MCF 10A (cell line): ENCODE measurements around the gene SH3BP5. TPM values are rescaled to one million over a fixed set of nuclear protein-coding genes. Genes with fewer than 3 reads are reported as not detected.

Experiments used
- BruUV-seq: library from RNA; stranded (reverse); fragments of 400-500 nt; replicated peaks from 2 replicates; lab custom pipeline; 2021; lab: Mats Ljungman, UMichigan
- CTCF ChIA-PET: fragments of 300-600 bp; sonication (Branson Sonifier 250); formaldehyde crosslinking; extraction: SDS; loops from one replicate; lab custom pipeline; 2021; ENCODE audit warnings: antibody characterized with exemption, inconsistent platforms; lab: Yijun Ruan, JAX
- POLR2A ChIA-PET: fragments of 300-600, 350-650 bp; sonication (Branson Sonifier 250); formaldehyde crosslinking; extraction: SDS; loops from one replicate; lab custom pipeline; 2020; ENCODE audit warnings: antibody characterized with exemption, inconsistent platforms; lab: Yijun Ruan, JAX
- DNase-seq: peaks from one replicate; pipeline ENCODE4 v3.0.0-alpha.2; 2018; ENCODE audit not compliant: unreplicated experiment
- H3K27ac Mint-ChIP-seq: one replicate; pipeline ENCODE4 v1.8.0; 2022; ENCODE audit warnings: mild to moderate bottlenecking, low read depth, mixed read lengths; ENCODE audit not compliant: unreplicated experiment
- H3K27me3 Mint-ChIP-seq: one replicate; pipeline ENCODE4 v1.8.0; 2022; ENCODE audit warnings: mixed read lengths; ENCODE audit not compliant: insufficient read depth, unreplicated experiment
- H3K36me3 Mint-ChIP-seq: one replicate; pipeline ENCODE4 v1.8.0; 2022; ENCODE audit warnings: mild to moderate bottlenecking, moderate library complexity, mixed read lengths; ENCODE audit not compliant: insufficient read depth, unreplicated experiment
- H3K4me1 Mint-ChIP-seq: one replicate; pipeline ENCODE4 v1.8.0; 2022; ENCODE audit warnings: mixed read lengths; ENCODE audit not compliant: insufficient read depth, unreplicated experiment
- H3K4me3 Mint-ChIP-seq: one replicate; pipeline ENCODE4 v1.8.0; 2022; ENCODE audit warnings: mild to moderate bottlenecking, moderate library complexity, mixed read lengths; ENCODE audit not compliant: unreplicated experiment
- H3K9me3 Mint-ChIP-seq: one replicate; pipeline ENCODE4 v1.8.0; 2022; ENCODE audit warnings: mixed read lengths; ENCODE audit not compliant: unreplicated experiment
- CTCF ChIP-seq: fragments of 200-600 bp; IDR thresholded peaks from one replicate; pipeline ENCODE4 v1.8.0; 2022; ENCODE audit warnings: antibody characterized with exemption, mild to moderate bottlenecking; ENCODE audit not compliant: unreplicated experiment
- intact Hi-C: fragments of 100-400 bp; cut with micrococcal nuclease; formaldehyde crosslinking; loops from 2 replicates; pipeline ENCODE4 v1.14.1; 2022
- total RNA-seq: library from RNA; stranded (reverse); gene quantifications from 2 replicates; pipeline ENCODE4 v1.2.3, GENCODE V29; 2022

The SH3BP5 gene
- total RNA-seq, 1 experiment from 2014 or later = 8.8 TPM

- intact Hi-C loops = no loop called here
- no peak for TF ChIP-seq CTCF
- no peaks in the 10 kb centered on the region for H3K27me3 Mint-ChIP-seq
- ChIA-PET CTCF (interaction anchor here (6.9 to 9.6 kb wide), 3 partner anchors 60 to 132 kb away, joined by 104 to 183 read pairs (median 107); partner anchors contain the start of gene SH3BP5), POLR2A (interaction anchor here (0.6 to 6.5 kb wide), 4 partner anchors 22 to 59 kb away, joined by 3 to 74 read pairs (median 16); partner anchors contain the start of gene SH3BP5)
- H3K4me1 Mint-ChIP-seq = peaks cover 34% of the 10 kb centered on the region
- H3K27ac Mint-ChIP-seq = no peak overlapping the region
- no peaks in the 10 kb centered on the region for H3K36me3 Mint-ChIP-seq
- no peak overlapping the region for H3K4me3 Mint-ChIP-seq
- BruUV-seq = no TSS peak
- no peaks in the 10 kb centered on the region for H3K9me3 Mint-ChIP-seq
- DNase-seq = no peak
Observed at GRCh38 chr3:15271785-15272381, 60.5 kb downstream of the SH3BP5 start.

DNA sequence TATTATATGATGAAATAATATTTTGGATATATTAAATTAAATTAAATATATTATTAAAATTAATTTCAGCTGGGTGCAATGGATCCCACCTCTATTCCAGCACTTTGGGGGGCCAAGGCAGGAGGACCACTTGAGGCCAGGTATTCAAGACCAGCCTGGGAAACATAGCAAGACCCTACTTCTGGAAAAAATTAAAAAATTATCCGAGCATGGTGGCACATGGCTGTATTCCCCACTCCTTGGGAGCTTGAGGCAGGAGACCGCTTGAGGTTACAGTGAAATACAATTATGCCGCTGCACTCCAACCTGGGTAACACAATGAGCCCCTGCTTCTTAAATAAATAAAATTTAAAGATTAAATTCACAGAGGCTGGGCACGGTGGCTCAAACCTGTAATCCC is 61.4 kb downstream of the SH3BP5 start:
- no peak overlapping the region for H3K27ac Mint-ChIP-seq
- no peak for TF ChIP-seq CTCF
- BruUV-seq = no TSS peak
- no peak overlapping the region for H3K4me3 Mint-ChIP-seq
- no peaks in the 10 kb centered on the region for H3K27me3 Mint-ChIP-seq
- intact Hi-C loops = no loop called here
- POLR2A ChIA-PET = interaction anchor here (0.6 to 6.5 kb wide), 7 partner anchors 13 to 171 kb away, joined by 3 to 74 read pairs (median 3); partner anchors contain the start of gene SH3BP5
- CTCF ChIA-PET = interaction anchor here (1.6 to 9.6 kb wide), 6 partner anchors 10 to 133 kb away, joined by 3 to 183 read pairs (median 72); partner anchors contain the start of gene SH3BP5
- DNase-seq = no peak
- no peaks in the 10 kb centered on the region for H3K9me3 Mint-ChIP-seq
- no peaks in the 10 kb centered on the region for H3K36me3 Mint-ChIP-seq
- H3K4me1 Mint-ChIP-seq = peaks cover 34% of the 10 kb centered on the region

GRCh38 chr3:15269091-15269989 is 63.0 kb downstream of the SH3BP5 start:
- Mint-ChIP-seq H3K27ac (peak overlapping the region; percentile 91), H3K27me3 (no peaks in the 10 kb centered on the region), H3K4me1 (peaks cover 34% of the 10 kb centered on the region), H3K9me3 (no peaks in the 10 kb centered on the region), H3K4me3 (peak overlapping the region; percentile 49), H3K36me3 (no peaks in the 10 kb centered on the region)
- BruUV-seq = no TSS peak
- DNase-seq = peak; percentile 95
- TF ChIP-seq CTCF = no peak
- intact Hi-C loops = loop anchor here (10.0 kb wide), 1 partner anchor 165 kb away; no protein-coding TSS in a partner anchor
- CTCF ChIA-PET = interaction anchor here (0.6 to 9.6 kb wide), 36 partner anchors 10 to 299 kb away, joined by 3 to 183 read pairs (median 7); partner anchors contain the start of gene SH3BP5
- POLR2A ChIA-PET = interaction anchor here (0.6 to 6.5 kb wide), 13 partner anchors 10 to 972 kb away, joined by 3 to 74 read pairs (median 4); partner anchors contain the start of genes CAPN7 and SH3BP5
